AG09309 (cell line): Measurements from ENCODE around the gene LRRC17.
"Not testable (repeated sequence)": the region's sequence is repeated elsewhere in the genome, so short reads cannot be mapped to it uniquely, and the experiment has no call there.

Source experiments
- DNase-seq: peaks from one replicate; pipeline ENCODE4 v3.0.0-alpha.2; 2010; ENCODE audit warnings: low read depth
- H3K4me3 ChIP-seq: 2 replicates; pipeline ENCODE4 v1.5.1; 2011; ENCODE audit warnings: mild to moderate bottlenecking, low read depth, low read length, moderate library complexity; ENCODE audit not compliant: control insufficient read depth
- TF ChIP-seq, protein P1 (sequence below): IDR thresholded peaks from 2 replicates; pipeline ENCODE4 v1.5.1; 2011; ENCODE audit warnings: mild to moderate bottlenecking, low read depth, low read length, inconsistent platforms; ENCODE audit not compliant: insufficient read depth, control insufficient read depth; ENCODE audit errors: missing control alignments

The LRRC17 gene

DNA sequence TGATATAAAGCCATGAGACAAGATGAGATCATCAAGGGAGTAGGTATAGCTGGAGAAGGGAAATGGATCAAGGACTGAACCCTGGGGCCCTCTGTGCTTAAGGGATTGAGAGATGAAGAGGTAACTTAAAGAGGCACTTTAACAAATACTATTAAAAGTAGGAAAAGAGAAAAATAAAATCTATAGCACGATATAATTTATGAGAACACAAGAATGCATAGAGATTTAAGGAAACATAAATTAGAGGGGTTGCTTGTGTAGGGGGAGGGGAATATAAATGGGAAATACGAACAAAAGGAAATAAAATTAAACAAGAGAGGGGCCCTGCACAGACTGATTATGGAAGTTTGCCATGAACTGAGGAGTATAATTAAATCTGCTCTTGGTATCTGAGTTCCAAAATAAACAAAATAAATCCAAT, 15.6 kb upstream of the LRRC17 start:
- DNase-seq, result no peak
- TF ChIP-seq, protein P1, sequence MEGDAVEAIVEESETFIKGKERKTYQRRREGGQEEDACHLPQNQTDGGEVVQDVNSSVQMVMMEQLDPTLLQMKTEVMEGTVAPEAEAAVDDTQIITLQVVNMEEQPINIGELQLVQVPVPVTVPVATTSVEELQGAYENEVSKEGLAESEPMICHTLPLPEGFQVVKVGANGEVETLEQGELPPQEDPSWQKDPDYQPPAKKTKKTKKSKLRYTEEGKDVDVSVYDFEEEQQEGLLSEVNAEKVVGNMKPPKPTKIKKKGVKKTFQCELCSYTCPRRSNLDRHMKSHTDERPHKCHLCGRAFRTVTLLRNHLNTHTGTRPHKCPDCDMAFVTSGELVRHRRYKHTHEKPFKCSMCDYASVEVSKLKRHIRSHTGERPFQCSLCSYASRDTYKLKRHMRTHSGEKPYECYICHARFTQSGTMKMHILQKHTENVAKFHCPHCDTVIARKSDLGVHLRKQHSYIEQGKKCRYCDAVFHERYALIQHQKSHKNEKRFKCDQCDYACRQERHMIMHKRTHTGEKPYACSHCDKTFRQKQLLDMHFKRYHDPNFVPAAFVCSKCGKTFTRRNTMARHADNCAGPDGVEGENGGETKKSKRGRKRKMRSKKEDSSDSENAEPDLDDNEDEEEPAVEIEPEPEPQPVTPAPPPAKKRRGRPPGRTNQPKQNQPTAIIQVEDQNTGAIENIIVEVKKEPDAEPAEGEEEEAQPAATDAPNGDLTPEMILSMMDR, result no peak
- no peak overlapping the region for H3K4me3 ChIP-seq

DNA sequence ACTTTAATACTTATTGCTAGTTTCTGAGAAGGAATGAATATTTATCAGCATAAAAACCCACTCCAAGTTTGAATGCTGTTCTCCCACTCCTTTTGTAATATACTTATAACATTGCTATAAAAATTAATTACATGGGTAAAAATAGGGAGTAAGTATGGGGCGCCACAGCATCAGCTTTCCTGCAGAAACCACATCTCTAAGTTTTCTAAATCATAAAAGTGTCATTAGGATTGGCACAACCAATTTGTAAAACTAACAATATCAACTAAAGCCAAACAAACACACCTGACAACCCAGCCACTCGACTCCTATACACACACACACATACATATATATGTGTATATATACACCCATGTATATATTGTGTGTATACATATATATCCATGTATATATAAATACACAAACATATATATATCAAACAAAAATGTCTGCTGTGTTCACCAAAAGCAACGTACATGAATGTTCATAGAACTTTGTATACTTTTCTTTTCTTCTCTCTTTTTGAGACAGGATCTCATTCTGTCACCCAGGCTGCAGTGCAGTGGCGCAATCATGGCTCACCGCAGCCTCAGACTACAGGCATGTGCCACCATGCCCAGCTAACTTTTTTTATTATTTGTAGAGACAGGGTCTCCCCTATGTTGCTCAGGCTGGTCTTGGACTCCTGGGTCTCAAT, 14.8 kb upstream of the LRRC17 start:
- no peak overlapping the region for H3K4me3 ChIP-seq
- DNase-seq, result no peak
- TF ChIP-seq, protein P1, result no peak

DNA sequence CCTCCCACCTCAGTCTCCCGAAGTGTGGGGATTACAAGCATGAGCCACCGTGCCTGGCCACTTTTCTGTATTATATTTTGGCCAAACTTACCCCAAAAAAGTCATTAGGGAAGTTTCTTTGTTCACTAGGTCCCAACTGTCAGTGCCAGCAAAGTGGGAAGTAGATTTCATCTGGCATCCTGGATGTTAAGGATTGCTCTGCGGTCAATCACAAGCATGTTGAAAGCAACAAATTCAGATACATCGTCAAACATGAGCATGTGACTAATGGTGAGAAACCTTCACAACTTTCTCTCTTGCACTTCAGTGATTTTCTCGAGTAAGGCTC, 14.3 kb upstream of the LRRC17 start:
- DNase-seq, result no peak
- no peak overlapping the region for H3K4me3 ChIP-seq
- TF ChIP-seq, protein P1, result no peak

DNA sequence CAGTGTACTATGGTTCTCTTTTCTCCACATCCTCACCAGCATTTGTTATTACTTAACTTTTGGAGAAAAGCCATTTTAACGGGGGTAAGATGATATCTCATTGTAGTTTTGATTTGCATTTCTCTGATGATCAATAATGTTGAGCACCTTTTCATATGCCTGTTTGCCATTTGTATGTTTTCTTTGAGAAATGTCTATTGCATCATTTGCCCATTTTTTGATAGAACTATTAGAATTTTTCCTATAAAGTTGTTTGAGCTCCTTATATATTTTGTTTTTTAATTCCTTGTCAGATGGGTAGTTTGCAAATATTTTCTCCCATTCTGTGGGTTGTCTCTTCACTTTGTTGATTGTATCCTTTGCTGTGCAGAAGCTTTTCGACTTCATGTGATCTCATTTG, 10.7 kb upstream of the LRRC17 start:
- DNase-seq, H3K4me3 ChIP-seq: not testable (repeated sequence)

DNA sequence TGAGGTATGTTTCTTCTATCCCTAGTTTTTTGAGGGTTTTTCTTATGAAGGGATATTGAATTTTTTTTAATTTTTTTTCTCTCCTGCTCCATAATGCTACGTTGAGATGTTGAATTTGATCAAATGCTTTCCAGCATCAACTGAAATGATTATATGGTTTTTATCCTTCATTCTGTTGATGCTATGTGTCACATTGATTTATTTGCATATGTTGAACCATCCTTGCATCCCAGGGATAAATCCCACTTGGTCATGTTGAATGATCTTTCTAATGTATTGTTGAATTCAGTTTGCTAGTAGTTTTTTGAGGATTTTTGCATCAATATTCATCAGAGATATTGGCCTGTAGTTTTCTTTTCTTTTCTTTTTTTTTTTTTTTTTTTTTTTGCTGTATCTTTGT, 9.2 kb upstream of the LRRC17 start:
- H3K4me3 ChIP-seq, DNase-seq: not testable (repeated sequence)

DNA sequence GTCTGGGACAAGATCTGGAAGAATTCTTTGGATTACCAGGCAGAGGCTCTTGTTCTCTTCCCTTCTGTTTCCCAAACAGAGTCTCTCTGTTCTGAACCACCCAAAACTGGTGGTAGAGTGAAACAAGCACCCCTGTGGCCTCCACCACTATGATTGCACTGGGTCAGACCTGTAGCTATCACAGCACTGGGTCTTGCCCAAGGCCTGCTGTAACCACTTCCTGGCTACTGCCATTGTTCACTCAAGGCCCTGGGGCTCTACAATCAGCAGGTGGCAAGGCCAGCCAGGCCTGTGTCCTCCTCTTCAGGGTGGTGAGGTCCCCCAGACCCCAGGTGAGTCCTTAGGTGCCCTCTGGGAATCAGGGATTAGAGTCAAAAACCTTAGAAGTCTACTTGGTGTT, 4.1 kb upstream of the LRRC17 start:
- TF ChIP-seq, protein P1, result no peak
- no peak overlapping the region for H3K4me3 ChIP-seq
- no peak for DNase-seq

DNA sequence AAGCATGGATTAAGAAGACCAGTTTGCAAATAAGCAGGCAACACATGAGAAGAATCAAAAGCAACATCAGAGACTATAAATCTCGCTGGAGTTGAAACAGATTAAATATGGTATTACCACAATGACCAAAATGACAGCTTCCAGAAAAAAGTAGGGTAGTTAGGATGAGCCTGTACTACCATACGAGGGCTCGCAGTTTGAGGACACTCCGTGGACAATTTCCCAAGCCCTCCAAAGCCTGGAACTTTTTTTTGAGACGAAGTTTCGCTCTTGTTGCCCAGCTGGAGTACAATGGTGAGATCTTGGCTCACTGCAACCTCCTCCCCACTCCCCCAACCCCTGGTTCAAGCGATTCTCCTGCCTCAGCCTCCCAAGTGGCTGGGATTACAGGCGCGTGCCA, 1.0 kb downstream of the LRRC17 start:
- TF ChIP-seq, protein P1, result no peak
- DNase-seq, result no peak
- no peak overlapping the region for H3K4me3 ChIP-seq

DNA sequence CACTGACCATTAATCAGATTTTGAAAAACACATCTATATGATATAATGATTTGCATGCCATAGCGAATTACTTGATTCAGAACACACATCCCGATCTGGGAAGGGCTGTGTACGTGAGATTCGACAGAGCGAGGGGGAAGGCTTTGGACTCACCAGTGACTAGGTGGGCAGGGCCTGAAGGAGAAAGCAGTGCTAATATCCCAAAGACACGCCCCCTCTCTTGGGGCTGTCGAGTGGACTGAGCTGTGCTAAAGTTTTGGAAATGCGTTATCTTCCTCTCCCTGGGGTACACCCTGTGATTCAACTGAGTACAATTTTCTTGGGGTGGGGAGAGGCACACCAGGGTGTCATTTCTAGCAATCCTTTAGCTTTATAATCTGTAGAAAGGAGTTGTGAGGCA, 1.8 kb downstream of the LRRC17 start:
- TF ChIP-seq, protein P1, result no peak
- no peak for DNase-seq
- H3K4me3 ChIP-seq, result no peak overlapping the region
